Islet precursor cell (in vitro differentiated cells): Measurements from ENCODE around the gene VPS41.
"Not testable (repeated sequence)": the region's sequence is repeated elsewhere in the genome, so short reads cannot be mapped to it uniquely, and the experiment has no call there.

Experiments used
- DNase-seq: peaks from one replicate; pipeline ENCODE4 v3.0.0-alpha.2; 2018

The VPS41 gene

DNA sequence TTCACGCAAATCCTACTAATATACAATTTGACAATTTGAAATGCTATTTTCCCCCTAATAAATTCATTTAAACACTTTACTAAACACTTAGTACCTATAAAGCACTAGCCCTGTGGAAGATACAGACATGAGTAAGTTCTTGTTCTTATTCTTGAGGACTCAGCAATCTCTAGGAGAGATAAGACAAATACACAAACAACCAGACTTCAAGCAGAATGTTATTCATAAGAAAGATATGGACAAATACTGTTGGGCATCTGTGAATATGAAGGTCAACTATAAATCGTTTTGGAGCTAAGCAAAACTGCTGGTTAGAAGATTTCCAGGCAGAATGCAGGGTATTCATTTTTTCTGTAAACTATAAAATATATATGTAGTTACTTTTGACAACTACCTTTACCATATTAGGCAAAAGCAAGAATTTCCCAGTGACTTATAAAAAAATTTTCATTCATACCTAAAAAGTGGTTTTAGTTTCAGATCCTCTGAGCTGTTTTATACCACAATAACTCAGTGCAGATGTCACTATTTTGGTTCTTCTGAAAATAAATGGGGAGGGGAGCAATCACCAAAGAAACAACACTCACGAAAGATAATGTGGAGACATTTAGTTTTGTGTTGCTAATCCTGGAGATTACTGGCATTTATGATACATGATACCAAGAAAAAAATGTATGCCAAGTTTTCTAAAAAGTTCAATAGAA, 3.8 kb downstream of the VPS41 start:
- no peak for DNase-seq

DNA sequence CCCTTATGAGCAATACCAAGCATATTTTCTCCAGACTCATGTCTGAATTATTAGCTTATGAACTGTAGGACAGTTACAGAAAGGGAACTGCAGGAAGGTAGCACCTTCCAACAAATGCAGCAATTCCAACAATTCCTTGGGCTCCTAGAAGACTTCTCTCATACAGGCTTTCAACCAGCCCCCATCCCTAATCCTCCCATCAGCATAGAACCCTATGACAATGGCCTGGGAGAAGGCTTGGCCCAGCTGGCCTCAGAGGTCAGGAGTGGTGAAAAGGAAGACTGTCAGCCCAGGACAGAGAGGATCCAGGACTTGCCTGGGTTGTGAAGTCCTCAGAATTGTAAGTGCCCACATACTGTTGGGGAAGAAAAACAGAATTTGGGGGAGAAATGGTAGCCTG, 5.9 kb downstream of the VPS41 start:
- no peak for DNase-seq

DNA sequence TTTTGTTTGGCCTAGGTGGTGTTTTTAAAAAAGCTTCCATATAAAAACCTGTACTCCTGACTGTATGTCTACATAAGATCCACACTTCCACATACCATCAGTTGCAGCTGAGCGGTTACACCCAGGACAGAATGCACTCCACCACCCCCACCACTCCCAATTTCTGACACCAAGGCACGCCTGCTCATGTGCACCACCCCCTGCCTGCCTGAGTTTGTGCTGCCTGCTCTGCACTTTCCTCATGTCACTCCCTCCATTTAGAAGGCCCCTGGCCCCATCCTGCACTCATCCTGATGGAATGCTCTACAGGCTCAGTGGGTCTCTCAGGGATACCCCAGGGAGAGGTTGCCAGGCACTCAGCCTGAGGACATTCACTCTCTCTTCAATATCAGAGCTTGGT, 6.5 kb downstream of the VPS41 start:
- peak; percentile 69 for DNase-seq

DNA sequence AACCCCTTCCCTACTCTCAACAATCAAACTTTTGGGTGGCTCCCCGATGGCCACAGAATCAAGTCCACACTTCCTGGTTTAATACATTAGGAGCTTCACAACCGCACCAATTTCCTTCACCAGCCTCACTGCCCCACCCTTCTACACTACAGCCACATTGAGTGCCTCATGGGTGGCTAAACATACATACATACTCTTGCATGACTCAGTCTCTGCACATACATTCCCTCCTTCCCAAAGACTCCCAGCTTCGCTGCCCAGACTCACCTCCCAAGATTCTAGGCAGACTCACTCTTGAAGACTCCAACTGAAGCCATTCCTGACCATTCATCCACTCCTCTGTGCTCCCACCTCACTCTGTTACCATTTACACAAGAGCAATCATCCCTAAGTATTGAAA, 15.9 kb downstream of the VPS41 start:
- peak; percentile 62 for DNase-seq

DNA sequence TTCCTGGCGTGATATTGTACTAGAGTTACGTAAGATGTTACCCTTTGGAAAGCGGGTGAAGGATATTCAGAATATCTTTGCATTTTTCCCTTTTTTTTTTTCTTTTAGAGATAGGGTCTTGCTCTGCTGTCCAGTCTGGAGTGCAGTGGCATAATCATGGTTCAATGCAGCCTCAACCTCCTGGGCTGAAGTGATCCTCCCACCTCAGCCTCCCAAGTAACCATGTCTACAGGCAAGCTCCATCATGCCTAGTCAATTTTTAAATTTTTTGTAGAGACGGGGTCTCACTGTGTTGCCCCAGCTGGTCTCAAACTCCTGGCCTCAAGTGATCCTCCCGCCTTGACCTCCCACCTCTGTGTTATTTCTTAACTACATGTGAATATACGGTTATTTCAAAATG, 18.4 kb downstream of the VPS41 start:
- DNase-seq, result no peak

DNA sequence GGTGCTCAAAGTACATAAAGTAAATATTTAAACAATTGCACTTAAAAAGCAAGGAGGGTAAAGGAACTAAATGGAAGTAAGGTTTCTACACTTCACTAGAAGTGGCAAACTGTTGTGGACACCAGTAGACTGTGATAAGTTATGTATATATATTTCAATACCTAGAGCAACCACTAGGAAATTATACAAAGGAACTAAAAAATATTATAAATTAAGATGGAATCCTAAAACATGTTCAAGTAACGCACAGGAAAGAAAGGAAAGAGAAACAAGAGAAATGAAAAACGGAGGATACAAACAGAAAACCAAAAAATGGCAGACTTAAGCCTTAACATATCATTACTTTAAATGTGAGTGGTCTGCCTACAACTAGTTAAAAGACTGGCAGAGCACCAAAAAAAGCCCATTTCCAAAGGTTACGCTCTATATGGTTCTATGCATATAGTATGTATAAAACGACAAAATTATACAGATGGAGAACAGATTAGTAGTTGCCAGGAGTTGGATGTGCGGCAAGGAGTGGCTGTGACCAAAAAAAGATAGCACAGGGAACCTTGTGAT, 19.0 kb downstream of the VPS41 start:
- DNase-seq, result no peak

DNA sequence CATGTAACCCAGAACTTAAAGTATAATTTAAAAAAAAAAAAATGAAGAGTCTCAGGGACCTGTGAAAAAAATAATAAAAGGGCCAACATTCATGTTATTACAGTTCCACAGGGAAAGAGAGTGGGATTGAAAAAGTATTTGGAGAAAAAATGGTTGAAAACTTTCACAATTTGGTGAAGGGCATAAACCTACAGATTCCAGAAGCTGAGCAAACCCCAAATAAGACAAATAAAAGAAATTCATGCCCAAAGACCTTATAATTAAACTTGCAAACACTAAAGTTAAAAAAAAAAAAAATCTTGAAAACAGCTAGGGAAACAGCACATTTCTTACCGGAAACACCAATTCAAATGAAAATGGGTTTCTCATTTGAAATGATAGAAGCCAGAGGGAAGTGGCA, 19.9 kb downstream of the VPS41 start:
- DNase-seq, result no peak

DNA sequence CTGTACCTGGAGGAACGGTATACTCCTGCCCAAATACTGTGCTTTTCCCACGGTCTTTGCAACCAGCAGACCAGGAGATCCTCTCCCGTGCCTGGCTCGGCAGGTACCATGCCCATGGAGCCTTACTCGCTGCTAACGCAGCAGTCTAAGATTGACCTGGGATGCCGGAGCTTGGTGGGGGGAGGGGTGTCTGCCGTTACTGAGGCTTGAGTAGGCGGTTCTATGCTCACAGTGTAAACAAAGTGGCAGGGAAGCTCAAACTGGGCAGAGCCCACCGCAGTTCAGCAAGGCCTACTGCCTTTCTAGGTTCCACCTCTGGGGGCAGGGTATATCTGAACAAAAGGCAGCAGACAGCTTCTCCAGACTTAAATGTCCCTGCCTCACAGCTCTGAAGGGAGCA, 22.7 kb downstream of the VPS41 start:
- no peak for DNase-seq

DNA sequence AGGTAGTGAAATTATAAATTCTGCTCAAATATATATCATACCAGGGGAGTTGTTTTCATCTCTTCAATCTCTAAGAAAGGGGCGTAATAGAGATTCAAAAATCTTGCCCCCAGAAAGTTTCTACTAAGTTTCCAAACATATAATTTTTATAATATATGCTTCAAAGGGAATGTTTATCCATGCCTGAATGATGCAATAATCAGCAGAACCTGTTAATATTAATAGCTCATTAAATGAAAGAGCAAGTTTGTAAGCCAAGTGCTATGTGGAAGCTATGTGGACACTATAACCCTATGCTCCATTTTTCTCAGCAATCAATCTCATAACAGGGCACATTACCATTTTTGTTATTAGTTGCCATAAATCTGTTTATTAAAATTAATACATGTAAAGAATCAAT, 25.3 kb downstream of the VPS41 start:
- DNase-seq, result no peak

DNA sequence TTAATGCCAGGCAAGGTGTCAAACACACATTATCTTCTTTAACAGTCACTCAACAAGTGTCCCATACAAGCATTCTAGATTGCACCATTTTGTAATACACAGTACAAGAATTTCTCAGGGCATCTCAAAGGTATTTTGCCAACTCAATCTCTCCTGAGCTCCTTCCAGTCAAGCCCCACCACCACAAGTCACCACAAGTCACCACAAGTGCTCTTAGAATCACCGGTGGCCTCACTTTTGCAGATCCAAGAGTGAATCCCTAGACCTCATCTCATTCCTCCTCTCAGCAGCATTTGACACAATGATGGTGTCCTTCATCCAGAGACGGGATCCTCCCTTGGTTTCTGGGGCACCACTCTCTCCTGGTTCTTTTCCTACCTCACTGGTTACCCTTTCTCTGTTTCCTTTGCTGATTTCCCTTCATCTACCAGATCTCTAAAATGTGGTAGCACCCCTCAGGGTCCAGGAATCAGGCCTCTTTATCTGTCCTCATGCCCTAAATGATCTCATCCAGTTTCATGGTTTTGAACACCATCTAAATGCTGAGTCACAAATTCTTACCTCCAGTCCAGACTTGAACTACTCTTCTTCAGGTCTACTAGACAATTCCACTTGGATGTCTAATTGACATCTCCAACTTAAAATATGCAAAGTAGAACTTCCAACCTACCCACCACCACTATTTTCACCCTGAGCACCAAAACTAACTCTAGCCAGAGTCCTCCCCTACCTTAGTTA, 26.9 kb downstream of the VPS41 start:
- no peak for DNase-seq

DNA sequence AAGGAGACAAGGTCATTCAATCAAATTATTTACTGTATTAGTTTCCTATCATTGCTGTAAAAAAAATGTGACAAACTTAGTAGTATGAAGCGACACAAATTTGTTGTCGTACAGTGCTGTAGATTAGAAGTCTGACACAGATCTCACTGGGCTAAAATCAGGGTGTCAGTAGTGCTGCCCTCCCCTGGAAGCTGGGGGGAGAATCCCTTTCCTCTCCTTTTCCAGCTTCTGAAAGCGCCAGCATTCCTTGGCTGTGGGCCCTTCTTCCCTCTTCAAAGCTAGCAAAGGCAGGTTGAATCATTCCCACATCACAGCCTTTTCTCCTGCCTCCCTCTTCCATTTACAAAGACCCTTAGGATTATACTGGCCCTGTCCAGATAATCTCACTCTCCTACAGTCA, 28.0 kb downstream of the VPS41 start:
- DNase-seq, result peak; percentile 57

DNA sequence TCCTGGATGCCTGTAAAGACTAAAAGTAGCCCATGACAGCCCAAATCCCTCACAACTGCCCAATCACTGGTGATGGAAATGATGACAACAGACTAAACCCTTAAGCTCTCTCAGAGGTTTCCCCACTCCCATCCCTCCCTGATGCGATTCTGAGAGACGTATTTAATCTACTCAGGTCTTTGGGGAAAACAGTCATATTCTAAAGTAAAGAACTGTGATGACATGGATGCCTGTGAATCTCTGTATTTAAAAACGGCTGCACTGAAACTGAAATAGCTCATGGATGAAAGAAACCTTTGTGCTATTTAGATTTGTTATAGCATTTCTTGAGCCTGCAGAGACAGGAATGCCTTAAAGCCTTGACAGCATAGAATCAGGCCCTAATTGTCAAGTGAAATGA, 28.5 kb downstream of the VPS41 start:
- no peak for DNase-seq

DNA sequence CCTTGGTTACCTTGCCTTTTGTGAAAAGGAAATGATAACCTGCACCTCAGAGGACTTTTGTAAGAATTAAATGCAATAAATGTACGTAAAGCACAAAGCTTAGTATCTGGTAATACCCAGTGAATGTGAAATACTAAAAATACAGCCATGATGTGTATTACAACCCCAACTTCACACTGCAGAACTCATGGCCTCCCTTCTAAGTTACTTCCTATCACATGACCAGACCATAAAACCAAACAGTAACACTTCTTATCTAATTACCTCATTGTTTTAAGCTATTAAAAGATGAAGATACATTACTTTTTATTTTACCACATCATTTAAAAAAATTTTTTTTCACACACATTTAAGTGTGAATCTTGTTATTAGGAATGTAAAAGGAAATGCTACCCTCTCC, 29.0 kb downstream of the VPS41 start:
- no peak for DNase-seq

DNA sequence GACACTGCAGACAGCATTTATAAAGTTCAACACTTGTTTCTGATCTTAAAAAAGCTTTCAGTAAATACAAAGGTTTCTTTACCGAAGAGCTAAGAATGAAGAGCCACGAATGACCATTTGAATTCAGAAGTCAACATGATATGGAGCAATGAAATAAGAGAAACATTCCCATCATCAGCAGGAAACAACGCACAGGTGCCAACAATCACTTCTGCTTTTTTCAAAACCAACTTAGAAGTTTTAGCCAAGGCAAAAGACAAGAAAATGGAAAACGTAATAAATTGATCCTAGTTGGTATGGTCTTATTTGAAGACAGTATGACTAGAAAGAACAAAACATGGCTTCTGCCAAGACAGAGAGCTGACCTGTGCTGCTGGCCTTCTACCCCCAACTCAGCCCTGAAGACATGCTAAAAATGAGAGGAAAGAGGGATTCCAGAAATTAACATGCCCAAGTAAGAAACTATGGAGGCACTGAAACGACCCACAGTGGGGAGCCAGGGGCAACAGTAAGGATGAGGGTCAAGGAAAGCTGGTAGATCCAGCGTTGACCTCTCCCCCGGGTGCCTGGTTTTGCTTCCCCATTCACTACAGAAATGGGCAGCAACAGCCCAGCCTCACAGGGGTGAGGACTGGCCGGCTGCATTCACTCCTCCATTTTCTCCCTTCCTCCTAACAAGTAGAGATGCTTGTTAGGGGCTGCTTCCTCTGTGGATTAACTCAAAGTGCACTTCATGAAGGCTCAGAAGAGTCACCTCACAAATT, 30.1 kb downstream of the VPS41 start:
- no peak for DNase-seq

DNA sequence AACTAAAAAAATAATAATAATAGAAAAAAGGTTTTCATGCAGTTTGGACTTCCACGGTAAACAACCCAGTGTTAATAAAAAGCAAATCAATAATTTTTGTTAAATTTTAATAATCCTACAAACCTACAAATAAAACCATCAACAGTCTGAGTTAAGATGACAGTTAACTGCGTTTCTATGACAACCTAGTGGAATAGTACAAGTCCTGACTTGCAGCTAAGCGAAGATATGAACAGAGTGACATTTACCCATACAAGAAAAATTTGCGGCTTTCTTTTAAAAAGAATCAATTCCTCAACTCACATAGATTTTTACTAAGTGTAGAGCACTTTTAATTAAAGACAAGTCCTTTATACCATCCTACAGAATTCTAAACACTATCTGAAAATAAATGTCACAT, 35.6 kb downstream of the VPS41 start:
- no peak for DNase-seq

DNA sequence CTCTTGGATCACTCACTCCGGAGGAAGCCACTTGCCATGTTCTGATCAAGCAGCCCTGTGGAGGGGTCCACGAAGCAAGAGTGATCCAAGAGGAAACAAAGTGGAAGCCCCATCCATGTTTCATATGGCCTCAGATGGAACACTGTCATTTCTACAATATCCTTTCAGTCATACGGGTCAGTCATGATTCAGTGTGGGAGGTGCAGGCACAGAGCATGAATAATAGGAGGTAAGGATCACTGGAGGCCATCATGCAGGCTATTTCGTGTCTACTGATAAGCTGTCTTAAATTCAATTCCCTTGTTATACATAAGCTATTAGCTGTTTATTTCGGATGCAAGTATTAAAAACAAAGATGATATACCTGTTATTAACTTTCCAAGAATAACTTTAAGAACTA, 36.8 kb downstream of the VPS41 start:
- no peak for DNase-seq

DNA sequence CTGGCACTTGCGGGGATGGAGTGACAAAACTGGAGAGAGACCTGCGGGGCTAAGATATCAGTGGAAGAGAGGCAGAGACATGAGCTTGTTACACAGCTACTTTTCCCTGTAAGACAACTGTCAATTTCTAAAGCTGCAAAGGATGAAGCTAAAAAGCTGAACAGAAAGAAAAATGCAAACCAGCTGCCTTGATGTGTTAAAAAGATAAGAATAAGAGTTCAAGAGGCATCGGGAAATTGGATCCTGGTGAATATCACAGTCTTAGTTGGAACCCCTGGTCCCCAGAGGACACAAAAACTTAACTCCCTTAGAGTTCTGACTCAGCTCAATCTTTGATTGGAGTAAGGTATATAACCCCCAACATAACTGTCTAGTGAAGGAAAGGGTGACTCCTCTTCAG, 38.8 kb downstream of the VPS41 start:
- no peak for DNase-seq

DNA sequence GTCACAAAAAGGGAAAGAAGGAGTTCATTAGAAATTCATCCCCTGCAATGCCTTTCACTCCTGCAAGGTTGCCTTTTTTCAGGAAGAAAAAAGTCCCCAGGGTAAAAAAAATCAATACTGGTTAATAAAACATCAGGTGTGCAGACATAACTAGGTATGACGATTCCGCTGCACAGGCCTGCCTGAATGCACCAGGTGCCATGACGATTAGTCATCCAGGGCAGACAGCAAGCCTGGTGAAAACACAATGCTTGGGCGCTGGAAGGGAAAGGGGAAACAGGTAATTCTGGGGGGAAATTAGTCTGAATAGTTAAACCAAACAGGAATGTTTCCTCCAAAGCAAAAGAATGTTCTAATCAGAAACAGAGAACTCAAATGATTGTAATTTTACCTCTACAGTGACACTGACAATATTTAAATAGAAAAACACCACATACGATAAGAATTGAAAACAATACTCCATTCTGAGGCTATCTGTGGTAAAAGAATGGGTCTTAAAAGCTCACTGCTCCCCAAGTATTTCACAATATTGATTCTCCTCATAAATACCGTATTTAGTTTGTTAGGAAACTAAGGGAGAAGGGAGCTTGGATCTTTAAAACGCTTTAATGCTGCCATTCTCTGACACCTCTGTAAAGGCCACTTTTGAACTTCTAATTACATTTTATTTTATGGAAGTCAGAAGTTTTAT, 45.2 kb downstream of the VPS41 start:
- DNase-seq, result peak; percentile 91

DNA sequence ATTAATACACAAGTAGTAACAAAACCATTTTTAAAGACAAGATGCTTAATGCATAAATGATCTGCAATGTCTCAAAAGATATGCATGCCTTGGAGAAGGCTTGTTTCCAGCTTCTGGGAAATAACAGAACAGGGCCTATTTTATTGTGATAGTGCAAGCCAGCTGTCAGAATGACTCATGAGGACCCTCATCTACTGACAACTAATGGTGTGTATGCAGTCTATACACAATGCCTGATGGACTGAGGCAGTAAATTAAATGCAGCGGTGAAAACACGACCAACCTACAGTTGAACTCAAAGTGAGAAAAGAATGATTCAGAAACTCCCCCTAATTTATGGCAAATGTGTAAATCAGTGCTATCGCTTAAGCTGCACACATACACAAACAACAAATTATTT, 46.3 kb downstream of the VPS41 start:
- DNase-seq, result no peak

DNA sequence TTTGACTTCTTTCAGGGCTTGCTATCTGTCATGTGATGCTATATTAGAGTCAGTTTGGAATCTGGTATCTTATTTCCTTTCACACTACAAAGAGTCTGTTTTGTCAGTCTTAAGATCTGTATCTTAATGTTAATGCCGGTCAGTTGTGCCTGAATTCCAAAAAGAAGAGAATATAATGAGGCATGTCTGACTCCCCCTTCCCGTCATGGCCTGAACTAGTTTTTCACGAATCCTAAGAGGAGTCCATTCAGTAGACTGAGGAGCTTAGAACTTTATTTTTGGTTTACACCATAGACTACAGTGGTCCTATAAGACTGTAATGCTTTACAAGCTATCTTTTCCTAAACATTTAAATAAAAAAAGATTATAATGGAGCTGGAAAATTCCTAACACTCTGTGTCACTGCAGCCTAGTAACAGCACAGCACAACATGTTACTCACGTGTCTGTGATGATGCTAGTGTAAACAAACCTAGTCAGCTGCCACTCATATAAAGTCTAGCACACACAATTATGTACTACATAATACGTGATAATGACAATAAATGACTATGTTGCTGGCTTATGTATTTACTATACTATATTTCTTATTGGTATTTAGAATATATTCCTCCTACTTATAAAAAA, 50.6 kb downstream of the VPS41 start:
- no peak for DNase-seq

DNA sequence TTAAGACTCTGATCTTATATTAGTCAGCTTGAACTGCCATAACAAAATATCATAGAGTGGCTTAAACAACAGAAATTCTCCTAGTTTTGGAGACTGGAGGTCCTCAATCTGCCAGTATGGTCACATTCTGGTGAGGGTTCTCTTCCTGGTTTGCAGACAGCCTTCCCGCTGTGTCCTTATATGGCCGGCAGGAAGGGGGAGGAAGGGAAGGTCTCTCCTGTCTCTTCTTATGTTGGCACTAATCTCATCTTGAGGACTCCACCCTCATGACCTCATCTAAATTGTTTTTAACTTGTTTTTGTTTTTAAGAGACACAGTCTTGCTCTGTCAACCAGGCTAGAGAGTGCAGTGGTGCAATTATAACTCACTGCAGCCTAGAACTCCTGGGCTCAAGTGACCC, 53.1 kb downstream of the VPS41 start:
- no peak for DNase-seq

DNA sequence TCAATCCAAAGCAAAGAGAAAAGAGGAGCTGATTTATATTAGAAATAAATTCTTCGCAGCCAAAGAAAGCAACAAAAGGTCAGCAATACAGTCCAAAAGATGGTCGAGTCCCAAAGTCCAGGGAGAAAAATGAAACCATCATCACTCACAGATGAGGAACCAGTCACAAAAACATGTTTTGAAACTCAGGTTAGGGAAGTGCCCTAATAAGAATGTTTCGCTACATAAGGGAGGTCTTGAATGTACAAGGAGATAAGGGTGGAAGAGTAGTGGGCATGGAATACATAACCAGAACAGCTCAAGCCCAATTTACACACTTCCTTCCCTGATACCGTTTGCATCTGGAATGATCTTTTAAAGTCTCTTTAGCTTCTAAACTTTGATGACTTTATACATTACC, 53.6 kb downstream of the VPS41 start:
- DNase-seq, result no peak

DNA sequence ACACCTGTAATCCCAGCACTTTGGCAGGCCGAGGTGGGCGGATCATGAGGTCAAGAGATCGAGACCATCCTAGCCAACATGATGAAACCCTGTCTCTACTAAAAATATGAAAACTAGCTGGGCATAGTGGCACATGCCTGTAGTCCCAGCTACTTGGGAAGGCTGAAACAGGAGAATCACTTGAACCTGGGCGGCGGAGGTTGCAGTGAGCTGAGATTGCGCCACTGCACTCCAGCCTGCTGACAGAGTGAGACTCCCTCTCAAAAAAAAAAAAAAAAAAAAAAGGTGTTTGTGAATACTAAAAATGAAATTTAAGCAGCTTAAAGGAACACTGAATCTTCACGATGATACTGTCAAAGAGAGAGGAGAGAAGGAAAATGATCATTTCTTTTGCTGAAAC, 54.0 kb downstream of the VPS41 start:
- DNase-seq, result not testable (repeated sequence)
